Umbilical cord (tissue), 2 donors: ENCODE measurements around the gene PARP8. TPM values are rescaled to one million over a fixed set of nuclear protein-coding genes. Genes with fewer than 3 reads are reported as not detected.
"Not testable (repeated sequence)": the region's sequence is repeated elsewhere in the genome, so short reads cannot be mapped to it uniquely, and the experiment has no call there.

ENCODE experiments used
- DNase-seq: peaks from one replicate; pipeline ENCODE4 v3.0.0-alpha.2; 2015; ENCODE audit warnings: low spot score
- total RNA-seq: library from RNA; depleted of rRNA; stranded (reverse); fragments of >200 nt; gene quantifications from one replicate; pipeline ENCODE4 v1.2.3, GENCODE V29; 2014; ENCODE audit warnings: low replicate concordance; ENCODE audit not compliant: insufficient read depth

Gene PARP8
- total RNA-seq, 1 donor from 2014 or later: 60.4 TPM

DNA sequence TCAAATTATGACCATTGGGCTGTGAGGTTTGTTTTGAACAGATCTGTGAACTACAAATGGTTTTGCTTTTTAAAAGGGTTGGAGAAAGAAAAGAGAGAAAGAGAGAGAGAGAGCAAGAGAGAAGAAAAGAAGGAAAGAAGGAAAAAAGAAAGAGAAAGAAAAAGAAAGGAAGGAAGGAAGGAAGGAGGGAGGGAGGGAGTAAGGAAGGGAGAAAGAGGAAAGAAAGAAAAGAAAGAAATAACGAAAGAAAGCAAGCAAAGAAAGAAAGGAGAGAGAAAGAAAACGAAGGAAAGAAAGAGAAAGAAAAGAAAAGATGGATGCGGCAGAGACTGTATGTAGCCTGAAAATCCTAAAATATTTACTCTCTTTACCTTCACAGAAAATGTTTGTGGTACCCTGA is 104.0 kb downstream of the PARP8 start:
- no peak for DNase-seq

DNA sequence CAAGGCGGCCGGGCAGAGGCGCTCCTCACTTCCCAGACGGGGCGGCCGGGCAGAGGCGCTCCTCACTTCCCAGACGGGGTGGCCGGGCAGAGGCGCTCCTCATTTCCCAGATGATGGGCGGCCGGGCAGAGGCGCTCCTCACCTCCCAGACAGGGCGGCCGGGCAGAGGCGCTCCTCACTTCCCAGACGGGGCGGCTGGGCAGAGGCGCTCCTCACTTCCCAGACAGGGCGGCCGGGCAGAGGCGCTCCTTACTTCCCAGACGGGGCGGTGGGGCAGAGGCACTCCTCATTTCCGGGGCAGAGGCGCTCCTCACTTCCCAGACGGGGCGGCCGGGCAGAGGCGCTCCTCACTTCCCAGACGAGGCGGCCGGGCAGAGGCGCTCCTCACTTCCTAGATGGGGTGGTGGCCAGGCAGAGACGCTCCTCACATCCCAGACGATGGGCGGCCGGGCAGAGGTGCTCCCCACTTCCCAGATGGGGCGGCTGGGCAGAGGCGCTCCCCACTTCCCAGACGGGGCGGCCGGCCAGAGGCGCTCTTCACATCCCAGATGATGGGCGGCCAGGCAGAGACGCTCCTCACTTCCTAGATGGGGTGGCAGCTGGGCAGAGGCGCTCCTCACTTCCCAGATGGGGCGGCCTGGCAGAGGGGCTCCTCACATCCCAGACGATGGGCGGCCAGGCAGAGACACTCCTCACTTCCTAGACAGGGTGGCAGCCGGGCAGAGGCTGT is 108.2 kb downstream of the PARP8 start:
- DNase-seq: not testable (repeated sequence)

DNA sequence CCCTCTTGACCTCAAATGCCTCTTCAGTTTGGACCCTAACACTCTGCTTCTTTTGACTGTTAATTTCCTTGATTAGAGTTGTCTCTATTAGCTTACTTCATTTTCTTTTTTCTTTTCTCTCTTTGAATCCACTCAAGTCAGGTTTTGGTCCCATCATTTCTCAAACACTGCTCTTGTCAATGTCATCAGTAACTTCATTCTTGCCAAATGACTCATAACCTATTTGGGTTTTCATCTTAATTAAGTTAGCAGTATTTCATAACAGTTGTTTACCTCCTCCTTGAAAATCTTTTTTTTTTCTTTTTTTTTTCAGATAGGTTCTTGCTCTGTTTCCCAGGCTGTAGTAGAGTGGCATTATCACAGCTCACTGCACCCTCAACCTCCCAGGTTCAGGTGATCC is 119.6 kb downstream of the PARP8 start:
- DNase-seq: no peak

DNA sequence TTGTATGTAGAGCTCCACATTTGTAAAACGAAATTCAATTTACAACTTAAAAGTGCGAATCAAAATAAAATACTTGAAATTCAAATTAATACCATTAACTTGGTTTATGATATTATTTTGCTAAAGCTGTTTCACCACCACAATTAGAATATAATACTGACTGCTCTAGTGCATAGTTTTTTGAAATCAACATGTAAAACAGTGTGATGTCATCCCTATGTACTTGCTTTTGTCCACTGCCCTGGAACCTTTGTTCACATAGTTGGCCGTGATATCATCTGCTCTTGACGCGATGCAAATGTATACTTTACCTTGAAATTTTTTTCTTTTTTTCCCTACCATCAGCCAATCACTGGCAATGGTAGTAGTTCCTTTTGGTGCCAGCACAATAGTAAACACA is 125.4 kb downstream of the PARP8 start:
- no peak for DNase-seq

DNA sequence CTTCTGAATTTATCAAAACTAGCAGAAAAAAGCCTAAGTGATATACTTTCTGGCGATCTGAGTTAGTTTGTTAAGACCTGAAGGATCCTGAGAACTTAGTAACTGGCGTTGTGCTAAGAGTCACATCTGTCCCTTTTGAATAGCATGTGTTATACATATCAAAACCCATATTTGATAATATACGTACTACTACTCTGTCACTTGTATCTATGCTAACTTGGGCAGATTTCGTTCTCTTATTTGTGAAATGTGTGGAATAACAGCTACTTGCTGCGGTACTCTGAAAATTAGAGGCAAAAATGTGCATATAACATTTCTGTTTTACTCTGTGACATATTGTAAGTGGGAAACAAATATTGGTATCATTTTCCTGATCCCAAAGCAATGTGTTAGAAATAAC is 126.4 kb downstream of the PARP8 start:
- DNase-seq: no peak

DNA sequence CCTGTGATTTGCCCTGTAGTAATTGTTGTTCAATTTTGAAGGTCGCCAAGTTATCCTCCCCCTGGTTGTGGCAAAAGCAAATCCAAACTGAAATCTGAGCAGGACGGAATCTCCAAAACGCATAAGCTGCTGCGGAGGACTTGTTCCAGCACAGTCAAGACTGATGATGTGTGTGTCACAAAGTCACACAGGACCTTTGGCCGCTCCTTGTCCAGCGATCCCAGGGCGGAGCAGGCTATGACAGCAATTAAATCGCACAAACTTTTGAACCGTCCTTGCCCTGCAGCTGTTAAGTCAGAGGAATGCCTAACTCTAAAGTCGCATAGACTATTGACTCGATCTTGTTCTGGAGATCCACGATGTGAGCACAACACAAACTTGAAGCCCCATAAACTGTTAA is 128.4 kb downstream of the PARP8 start:
- DNase-seq: no peak

DNA sequence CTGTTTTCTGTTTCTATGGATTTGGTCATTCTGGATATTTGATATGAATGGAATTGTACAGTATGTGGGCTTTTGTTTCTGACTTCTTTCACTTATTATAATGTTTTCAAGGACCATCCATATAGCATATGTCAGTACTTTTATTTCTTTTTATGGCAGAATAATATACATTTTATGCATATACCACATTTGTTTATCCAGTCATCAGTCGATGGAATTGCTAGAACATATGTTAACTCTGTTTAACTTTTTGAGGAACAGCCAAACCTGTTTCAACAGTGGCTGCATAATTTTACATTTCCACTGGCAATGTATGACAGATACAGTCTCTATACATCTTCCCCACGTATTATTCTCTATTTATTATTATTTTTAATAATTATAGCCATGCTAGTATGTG is 131.6 kb downstream of the PARP8 start:
- no peak for DNase-seq

DNA sequence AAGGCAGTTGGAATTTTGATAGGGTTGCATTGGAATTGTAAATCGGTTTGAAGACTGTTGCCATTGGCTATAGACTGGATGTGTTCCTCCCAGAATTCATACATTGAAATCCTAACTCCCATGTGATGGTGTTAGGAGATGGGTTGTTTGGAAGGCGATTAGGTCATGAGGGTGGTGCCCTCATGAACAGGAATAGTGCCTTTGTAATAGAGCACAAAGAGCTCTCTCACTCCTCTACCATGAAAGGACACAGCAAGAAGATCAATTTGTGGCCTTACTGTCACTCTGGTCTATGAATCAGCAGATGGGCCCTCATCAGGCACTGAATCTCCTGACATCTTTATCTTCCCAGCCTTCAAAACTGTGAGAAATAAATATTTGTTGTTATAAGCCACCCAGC is 133.2 kb downstream of the PARP8 start:
- DNase-seq: no peak

DNA sequence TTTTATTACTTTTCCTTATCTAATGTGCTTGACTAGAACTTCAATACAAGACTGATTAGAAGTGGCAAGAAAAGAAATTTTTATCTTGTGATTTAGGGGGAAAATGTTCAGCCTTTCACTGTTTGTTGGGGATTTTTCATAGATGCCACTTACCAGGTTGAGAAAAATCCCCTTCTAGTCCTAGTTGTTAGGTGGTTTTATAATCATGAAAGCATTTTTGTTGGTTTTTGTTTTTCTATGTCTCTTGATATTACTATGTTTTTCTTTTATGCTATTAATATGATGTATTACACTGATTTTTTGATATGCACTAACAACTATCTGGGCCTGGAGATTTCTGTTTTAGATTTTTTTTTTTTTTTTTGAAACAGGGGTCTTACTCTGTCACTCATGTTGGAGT is 134.0 kb downstream of the PARP8 start:
- no peak for DNase-seq

DNA sequence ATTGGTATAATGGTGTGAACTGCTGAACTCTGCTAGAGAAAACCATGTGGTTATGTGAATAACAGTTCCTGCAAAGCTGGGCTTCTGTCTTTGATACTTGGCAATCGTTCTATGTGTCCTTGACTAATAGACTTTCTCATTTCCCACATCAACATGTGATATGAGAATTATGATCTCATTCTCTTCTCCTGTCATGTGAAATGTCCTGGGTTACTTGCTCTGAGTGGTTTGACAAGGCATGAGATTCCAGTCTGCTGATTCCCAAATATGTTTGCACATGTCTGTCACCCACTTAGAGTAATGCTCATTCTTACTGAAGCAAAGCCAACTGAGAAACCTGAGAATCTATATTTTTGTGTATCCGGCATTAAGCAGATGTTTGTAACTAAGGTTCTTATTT is 141.2 kb downstream of the PARP8 start:
- DNase-seq: no peak

DNA sequence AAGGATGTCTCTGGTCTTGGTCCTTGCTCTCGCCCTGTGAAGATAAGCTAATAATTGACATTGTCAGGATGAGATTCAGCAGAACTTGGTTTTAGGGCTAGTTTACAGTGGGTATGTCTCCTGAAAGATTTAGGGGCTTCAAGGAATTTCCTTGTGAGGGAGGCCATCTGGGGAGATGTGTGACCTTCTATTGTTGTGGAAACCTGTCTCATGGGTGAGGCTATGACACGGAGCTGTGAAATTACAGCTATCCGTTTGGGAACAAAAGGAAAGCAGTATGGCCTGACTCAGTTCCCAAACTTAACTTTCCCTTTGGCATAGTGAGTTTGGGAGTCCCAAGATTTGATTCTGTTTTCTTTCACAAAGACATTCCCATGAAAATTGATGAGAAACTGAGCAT is 142.0 kb downstream of the PARP8 start:
- DNase-seq: no peak

DNA sequence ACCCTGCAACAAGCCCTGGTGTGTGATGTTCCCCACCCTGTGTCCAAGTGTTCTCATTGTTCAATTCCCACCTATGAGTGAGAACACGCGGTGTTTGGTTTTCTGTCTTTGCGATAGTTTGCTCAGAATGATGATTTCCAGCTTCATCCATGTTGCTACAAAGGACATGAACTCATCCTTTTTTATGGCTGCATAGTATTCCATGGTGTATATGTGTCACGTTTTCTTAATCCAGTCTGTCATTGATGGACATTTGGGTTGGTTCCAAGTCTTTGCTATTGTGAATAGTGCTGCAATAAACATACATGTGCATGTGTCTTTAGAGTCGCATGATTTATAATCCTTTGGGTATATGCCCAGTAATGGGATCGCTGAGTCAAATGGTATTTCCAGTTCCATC is 145.3 kb downstream of the PARP8 start:
- DNase-seq: not testable (repeated sequence)

DNA sequence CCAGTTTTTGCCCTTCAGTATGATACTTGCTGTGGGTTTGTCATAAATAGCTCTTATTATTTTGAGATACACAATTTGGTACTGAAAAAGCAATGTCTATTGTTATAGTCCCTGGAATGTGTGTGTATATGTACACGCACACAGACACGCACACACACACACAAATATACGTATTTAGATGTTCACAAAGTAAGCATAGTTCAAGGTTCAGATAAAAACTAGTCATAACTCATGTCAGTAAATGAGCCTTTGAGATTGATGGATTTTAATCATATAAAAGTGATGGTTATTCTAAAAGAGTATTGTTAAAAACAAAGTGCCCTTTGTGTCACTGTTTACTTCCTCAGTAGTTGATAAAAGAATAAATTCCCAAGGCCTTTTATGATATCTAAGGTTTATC is 147.3 kb downstream of the PARP8 start:
- DNase-seq: no peak

DNA sequence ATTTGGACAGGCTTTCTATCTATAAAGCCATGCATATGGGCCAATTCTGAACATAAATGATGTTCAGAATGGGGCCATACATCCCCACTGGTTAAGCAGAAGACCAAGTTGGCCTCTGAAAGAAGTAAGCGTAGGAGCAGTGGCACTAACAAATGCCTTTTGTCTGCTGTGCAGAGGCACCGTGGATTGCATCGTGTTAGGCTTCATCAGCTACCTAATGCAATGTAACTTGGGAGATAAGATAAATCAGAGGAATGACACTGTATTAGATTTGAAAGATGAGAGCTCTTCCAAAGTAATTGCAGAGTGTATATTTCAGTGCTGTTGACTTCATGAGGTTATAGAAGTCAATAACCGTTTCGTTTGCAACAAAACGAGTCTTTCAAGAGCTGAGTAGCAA is 148.1 kb downstream of the PARP8 start:
- DNase-seq: no peak

DNA sequence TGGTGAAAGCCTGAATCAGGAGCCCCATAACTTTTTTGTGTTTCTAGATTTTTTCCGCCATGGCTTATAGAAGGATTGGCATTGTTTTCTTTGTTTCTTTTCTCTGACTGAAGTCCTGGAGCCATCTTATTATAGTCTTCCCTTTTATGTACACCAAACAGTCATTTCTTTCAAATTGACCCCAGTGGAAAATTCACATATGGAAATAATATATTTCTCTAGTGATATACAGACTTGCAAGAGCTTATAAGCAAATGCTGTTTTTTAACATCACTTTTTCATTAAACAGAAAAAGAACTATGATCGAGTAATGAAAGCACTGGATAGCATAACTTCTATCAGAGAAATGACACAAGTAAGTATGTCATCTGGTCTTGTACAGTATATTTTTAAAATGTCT is 155.6 kb downstream of the PARP8 start:
- no peak for DNase-seq

DNA sequence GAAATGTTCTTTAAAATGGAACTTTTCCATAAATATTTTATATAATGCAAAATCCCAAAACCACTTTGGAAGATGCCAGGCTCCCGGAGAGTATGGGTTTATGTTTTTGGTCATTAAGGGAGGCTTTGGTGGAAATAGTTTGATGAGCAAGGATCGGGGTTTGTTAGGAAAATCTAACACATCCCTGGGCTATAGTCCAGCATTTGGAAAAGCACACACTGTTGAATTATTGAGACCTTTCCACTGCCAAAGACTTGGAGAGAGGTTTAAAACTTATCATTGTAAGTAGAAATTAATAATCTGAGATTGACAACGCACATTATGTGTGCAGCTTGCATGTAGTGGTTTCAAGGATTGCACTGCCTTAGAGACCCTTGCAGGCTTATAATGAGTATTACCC is 156.3 kb downstream of the PARP8 start:
- no peak for DNase-seq

DNA sequence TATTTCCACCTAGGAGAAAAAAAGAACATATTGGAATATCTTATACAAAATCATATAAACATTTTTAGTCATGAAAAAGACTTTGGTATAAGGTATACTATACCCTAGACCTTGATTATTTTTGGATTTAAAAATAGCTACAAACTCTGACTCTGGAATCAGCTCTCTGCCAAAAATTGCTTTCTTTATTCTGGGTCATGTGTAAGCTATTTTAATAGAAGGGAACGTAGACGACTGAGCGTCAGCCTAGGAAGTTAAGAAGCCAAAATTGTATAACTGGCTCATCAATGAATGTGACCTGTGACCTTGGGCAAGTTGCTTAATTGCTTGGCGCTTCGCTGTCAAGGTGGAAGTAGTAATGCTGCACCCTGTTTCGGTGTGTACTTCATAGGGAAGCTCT is 157.1 kb downstream of the PARP8 start:
- DNase-seq: no peak

DNA sequence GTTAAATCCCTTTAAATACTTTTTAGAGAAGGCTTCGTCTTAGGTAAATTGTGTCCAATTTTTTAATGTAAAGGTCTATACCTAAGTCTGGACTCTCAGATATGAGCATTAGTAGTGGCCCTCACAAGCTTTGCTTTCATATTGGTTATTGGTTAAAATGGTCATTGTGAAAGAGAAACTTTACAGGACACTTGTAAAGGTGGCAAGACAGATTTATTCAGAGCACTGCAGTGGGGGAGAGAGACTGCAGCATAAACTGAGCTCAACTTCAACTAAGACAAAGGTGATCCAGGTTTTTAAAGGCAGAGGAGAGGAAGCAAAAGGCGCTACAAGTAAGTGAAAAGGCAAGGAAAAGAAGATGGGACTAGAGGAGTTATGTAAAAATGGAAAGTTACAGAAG is 157.7 kb downstream of the PARP8 start:
- no peak for DNase-seq

DNA sequence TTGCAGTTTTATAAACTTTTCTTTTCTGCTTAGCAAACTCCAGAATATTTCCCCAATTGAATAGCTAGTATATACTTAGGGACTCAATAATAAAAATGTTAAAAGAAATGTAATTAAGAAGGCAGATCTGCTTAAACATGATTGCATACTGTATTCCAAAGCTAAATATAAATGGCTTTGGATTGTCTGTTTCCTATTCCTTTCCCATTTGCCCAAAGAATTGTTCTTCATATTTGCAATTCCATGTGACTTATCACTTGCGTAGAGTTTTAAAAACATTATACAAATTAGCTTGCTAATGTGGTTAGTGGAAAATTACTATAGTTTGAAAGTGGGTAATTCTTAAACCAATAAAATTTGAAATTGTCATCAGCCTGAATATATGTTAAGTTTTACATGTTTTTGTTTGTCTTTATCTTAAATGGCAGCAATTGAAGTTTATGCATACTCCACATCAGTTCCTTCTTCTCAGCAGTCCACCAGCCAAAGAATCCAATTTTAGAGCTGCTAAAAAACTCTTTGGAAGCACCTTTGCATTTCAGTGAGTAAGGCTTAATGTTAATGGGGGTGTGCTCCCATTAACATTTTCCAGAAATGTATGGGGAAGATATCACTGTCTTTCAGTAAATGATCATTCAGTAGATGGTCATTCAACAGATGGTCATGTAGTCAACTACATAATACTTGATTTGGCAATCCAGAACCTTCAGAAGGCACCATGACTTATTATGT is 161.2 kb downstream of the PARP8 start:
- DNase-seq: no peak

DNA sequence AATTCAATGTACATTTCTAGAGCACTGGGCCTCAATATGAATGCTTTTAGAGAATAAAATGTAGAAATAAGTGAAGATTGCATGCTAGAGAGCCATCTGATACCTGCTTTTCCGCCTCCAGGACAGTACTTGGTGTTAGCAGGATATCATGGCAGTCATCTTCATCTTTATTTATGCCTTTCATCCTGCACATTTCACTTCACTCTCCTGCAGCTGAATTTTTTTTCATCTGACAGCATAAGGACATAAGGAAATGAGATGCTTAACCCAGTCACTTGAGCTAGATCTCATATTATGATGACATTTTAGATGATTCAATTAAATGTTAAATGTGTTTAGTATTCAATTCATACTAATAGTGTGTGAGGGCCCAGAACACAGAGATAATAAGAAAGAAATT is 162.6 kb downstream of the PARP8 start:
- DNase-seq: no peak

DNA sequence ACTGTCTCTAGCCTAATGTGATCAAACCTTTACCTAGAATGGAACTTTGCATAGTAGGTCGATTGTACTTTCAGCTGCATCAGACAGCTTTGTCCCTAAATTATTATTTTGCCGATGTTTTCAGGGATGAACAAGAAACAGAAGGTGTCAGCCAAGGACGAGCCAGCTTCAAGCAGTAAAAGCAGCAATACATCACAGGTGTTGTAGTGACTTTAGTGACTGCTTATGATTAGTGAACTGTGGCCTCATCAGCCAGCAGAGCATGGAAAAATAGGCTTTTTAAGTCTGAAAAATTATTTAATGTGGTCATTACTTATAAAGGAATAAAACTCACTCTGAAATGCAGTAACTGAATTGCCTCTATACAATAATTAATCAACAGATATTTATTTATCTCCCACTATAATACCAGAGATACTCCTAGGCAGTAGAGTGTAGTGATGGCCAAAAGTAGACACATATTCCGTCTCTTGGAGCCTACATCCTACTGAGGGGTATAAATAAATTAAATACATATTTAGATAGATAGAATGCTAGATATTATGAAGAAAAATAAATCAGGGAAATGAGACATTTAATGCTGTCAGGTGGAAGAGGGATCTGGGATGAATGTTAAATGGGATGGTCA is 166.3 kb downstream of the PARP8 start:
- DNase-seq: no peak

DNA sequence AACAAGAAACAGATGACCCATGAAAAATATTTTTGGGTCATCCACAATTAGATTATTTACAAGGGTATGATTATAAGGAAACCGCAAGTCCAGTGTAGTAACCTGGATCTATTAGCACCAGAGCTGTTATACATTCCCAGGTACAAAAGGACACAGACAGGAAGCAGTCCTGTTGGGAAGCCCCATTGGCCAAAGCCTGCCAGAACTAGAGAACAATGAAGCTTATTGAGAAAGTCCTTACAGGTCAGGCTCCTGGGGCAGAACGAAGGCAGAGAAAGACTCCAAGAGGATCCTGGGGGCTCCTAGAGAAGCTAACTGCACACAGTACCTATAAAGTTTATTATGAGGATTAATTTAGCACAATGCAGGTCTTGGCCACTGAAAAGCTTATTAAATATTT is 169.9 kb downstream of the PARP8 start:
- DNase-seq: no peak

DNA sequence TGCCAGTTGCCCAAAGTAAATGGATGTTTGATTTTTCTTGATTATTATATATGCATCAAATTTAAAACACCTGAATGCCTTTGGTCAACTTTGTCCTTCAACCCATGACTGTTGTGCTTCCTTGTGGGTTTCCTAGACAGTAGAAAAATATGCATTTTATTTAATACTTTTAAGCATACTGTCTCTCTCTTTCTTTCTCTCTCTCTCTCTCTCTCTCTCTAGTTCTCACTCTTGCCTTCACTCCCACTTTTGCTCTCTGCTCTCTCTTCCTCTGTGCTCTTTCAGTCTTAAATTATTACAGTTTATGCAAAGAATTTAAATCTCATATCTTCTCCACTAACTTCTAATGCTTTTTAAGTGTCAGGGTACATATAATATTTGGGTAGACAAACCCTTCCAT is 173.0 kb downstream of the PARP8 start:
- DNase-seq: no peak
